Left lung (tissue), 10 donors: ENCODE data around the gene ROPN1L. TPM values are rescaled to one million over a fixed set of nuclear protein-coding genes. Genes with fewer than 3 reads are reported as not detected.

Experiments used
- ATAC-seq: fragments of 200-7000 bp; cut with Tn5 transposase; one replicate; pipeline ENCODE4 v1.9.1; 2020; ENCODE audit warnings: moderate library complexity
- DNase-seq, 4 donors: peaks; one replicate each; pipeline ENCODE4 v3.0.0-alpha.2; 2013 to 2020
- H3K27ac ChIP-seq, 2 donors: fragments of 200-600 bp; sonication (generic) in 1 of 2; one replicate each; pipeline versions ENCODE4 v1.5.0 to v1.8.0; 2020 to 2021
- H3K27me3 ChIP-seq, 2 donors: fragments of 200-600 bp; sonication (generic) in 1 of 2; one replicate each; pipeline versions ENCODE4 v1.5.0 to v1.8.0; 2020 to 2021
- H3K36me3 ChIP-seq, 2 donors: fragments of 200-600 bp; sonication (generic) in 1 of 2; one replicate each; pipeline versions ENCODE4 v1.5.0 to v1.8.0; 2020 to 2021
- H3K4me1 ChIP-seq, 2 donors: fragments of 200-600 bp; one replicate each; pipeline ENCODE4 v1.8.0; 2021
- H3K4me3 ChIP-seq, 2 donors: fragments of 200-600 bp; sonication (generic) in 1 of 2; one replicate each; pipeline versions ENCODE4 v1.5.0 to v1.8.0; 2020 to 2021; ENCODE audit warnings: mild to moderate bottlenecking in 1 of 2
- H3K9me3 ChIP-seq, 2 donors: fragments of 200-600 bp; sonication (generic) in 1 of 2; one replicate each; pipeline versions ENCODE4 v1.5.0 to v1.8.0; 2020 to 2021
- intact Hi-C, 2 donors: fragments of 100-400 bp; cut with DNase I; formaldehyde crosslinking; loops; one replicate each; pipeline versions ENCODE4 v1.11.2 to v1.14.2; 2022
- polyA plus RNA-seq, 6 donors: library from polyadenylated mRNA; unstranded; fragments of 120-200 nt; gene quantifications; one replicate each; pipeline ENCODE4 v1.2.1, GENCODE V29; 2013; ENCODE audit not compliant: insufficient read length in 6 of 6
- total RNA-seq, 2 donors: library from RNA; stranded (reverse); fragmentation: NEBNext Ultra II Directional; extraction: Animal tissue kit (Norgen Biotek cat#: 25700); gene quantifications; one replicate each; pipeline ENCODE4 v1.2.1, GENCODE V29; 2021
- TF ChIP-seq, protein P1 (sequence below), 2 donors: fragments of 200-600 bp; sonication (generic) in 1 of 2; IDR thresholded peaks; one replicate each; pipeline versions ENCODE4 v1.5.0 to v1.8.0; 2021; ENCODE audit warnings: antibody characterized with exemption in 2 of 2
- donor health status: DM: no; HTN: yes; CAD: no.
- donor health status: DM: no; HTN: no; CAD: no.

The ROPN1L gene
- total and polyA plus RNA-seq, 8 donors: 0.50 to 9.5 (median 5.1) TPM

DNA sequence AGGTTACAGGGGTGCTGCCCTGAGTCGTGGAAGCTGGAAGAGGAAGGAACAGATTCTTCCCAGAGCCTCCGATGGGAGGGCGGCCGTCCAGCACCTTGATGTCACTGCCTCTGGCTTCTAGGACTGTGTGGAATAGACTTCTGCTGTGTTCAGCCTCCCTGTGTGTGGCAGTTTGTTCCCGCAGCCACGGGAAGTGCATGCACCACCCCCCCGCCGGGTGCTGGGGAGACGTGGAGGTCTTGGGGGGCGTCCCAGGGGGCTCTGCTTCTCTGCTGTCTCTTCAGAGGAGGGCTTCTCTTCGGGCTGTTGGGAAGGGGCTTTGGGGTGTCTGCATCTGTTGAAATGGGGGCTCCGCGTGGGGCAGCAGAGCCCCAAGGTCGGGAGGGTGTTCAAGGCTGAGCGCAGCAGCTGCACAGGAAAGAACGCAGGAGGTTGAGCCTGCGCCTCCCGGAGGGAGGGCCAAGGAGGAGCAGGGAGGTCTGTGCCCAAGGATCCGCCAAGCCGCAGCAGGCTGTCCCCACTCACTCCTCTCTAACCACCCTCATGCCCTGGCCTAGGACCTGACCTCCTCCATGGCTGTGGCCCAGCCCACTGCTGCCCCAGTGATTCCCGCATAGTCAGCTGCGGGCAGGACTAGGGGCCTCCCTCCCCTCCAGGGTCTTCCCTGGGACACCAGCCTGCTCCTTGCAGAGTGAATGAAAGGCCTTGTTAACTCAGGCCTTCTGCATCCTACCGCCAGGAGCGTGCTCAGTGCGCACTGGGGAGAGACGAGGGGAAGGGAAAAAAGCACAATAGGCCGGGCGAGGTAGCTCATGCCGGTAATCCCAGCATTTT, 45.0 kb downstream of the ROPN1L start:
- Histone ChIP-seq H3K4me3 (no peak overlapping the region), H3K9me3 (no peaks in the 10 kb centered on the region), H3K27me3 (no peaks in the 10 kb centered on the region), H3K36me3 (no peaks in the 10 kb centered on the region), H3K27ac (no peak overlapping the region), H3K4me1 (peaks cover 0 to 23% of the 10 kb centered on the region in 2 donors)
- ATAC-seq (no peak), DNase-seq (no peak)
- TF ChIP-seq, protein P1, sequence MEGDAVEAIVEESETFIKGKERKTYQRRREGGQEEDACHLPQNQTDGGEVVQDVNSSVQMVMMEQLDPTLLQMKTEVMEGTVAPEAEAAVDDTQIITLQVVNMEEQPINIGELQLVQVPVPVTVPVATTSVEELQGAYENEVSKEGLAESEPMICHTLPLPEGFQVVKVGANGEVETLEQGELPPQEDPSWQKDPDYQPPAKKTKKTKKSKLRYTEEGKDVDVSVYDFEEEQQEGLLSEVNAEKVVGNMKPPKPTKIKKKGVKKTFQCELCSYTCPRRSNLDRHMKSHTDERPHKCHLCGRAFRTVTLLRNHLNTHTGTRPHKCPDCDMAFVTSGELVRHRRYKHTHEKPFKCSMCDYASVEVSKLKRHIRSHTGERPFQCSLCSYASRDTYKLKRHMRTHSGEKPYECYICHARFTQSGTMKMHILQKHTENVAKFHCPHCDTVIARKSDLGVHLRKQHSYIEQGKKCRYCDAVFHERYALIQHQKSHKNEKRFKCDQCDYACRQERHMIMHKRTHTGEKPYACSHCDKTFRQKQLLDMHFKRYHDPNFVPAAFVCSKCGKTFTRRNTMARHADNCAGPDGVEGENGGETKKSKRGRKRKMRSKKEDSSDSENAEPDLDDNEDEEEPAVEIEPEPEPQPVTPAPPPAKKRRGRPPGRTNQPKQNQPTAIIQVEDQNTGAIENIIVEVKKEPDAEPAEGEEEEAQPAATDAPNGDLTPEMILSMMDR (IDR thresholded peaks at IDR 0.05): no peak
- intact Hi-C loops: no loop called here

DNA sequence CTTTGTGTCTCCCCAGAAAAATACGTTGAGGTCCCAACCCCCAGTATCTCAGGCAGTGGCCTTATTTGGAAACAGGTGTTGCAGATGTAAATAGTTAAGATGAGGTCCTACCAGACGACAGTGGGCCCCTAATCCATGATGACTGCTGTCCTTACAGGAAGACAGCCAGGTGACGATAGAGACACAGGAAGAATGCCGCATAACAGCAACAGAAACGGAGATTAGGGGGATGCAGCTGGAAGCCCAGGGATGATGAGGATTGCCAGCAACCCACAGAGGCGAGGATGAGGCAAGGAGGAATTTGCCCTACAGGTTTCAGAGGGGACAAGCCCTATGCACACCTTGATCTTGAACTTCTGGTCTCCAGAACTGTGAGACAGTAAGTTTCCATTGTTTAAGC, 46.5 kb downstream of the ROPN1L start:
- no peak for ATAC-seq
- TF ChIP-seq, protein P1 (IDR thresholded peaks at IDR 0.05): no peak
- Histone ChIP-seq H3K36me3 (no peaks in the 10 kb centered on the region), H3K4me3 (no peak overlapping the region), H3K27ac (no peak overlapping the region), H3K9me3 (no peaks in the 10 kb centered on the region), H3K27me3 (no peaks in the 10 kb centered on the region), H3K4me1 (peaks cover 0 to 23% of the 10 kb centered on the region in 2 donors)
- intact Hi-C loops: no loop called here
- no peak for DNase-seq

DNA sequence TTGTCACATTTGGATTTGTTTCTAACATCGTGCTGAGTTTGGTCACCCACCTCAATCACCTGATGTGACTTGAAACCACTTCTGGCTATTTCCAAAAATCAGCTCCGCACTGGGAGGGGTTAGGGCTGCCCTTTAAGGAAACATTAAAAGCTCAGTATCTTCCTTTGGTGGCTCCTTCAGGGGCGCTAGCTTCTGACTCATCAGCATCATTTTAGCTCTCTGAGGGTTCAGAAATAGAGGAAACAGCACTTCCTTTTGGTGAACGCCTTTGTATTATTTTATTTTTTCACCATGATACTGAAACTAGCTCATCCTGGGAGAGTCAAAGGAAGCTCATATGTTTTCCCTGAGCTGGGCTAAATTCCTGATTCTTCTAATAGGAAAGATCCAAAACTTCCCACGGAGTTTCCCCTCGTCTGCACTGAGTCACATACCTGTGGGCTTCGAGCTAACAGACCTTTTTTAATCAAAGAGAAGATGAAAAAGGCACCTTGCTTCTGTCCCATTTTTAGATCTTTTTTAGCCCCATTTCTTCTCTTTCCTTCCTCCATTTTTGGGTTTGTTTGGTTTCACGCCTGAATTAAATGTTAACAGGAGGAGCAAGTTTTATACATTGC, 48.2 kb downstream of the ROPN1L start:
- Histone ChIP-seq H3K4me3 (no peak overlapping the region), H3K9me3 (peaks cover 0 to 12% of the 10 kb centered on the region in 2 donors), H3K36me3 (no peaks in the 10 kb centered on the region), H3K27me3 (no peaks in the 10 kb centered on the region), H3K27ac (no peak overlapping the region), H3K4me1 (peaks cover 0 to 23% of the 10 kb centered on the region in 2 donors)
- intact Hi-C loops: no loop called here
- TF ChIP-seq, protein P1 (IDR thresholded peaks at IDR 0.05): no peak
- DNase-seq (no peak), ATAC-seq (peak; percentile 37)

DNA sequence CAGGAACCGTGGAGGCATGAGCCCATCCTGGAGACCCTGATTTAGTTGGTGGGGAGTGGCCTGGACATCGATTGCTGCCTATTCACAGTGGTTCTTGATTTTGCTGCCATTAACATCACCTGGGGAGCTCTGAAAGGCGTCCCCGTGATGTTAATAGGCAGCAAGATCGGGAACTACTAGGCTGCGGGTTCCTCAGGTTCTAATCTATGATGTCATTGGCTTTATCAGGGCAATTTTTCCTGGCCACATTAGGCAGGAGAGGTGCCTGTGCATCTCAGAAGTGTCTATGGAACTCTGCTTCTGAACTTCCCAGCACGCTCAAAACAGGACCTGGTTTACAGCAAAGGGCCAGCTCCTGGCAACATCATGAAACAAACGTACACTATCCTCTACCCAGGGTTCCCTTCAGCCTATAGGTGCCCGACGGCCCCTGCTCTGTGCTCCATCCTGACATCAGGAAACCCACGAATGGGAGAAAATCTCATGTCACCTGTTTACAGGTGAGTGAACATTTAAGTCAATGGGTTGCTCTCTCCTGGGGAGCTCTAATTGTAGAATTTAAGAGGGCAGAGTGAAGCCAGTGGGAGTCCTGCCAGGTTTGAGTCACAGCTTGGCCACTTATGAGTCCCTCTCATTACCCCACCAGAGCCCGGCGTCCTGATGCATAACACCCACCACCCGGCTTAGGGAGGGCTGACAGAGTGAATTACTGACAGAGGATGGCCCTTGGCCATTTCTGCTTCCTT, 49.4 kb downstream of the ROPN1L start:
- H3K4me1 ChIP-seq: peaks cover 0 to 17% of the 10 kb centered on the region in 2 donors
- no peaks in the 10 kb centered on the region for H3K36me3 ChIP-seq
- ATAC-seq (no peak), DNase-seq (no peak)
- H3K4me3 ChIP-seq: no peak overlapping the region
- H3K9me3 ChIP-seq: peaks cover 0 to 17% of the 10 kb centered on the region in 2 donors
- TF ChIP-seq, protein P1 (IDR thresholded peaks at IDR 0.05): no peak
- intact Hi-C loops: no loop called here
- H3K27me3 ChIP-seq: no peaks in the 10 kb centered on the region
- H3K27ac ChIP-seq: no peak overlapping the region

DNA sequence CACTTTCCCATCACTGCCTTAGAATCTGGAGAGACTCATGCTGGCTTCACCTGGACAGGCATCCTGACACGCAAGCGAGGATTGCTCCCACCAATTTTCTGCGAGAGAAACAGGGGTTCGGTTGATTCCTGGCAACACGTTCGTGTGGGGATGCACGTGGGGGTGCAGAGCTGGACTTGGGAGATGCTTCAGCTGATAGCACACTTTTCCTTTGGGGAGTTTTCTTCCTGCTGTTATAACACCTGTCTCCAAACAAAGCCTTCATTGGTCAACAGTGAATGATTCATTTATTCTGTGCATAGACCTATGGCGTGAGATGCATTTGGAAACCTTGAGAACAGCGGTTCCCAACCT, 50.0 kb downstream of the ROPN1L start:
- Histone ChIP-seq H3K4me3 (no peak overlapping the region), H3K36me3 (no peaks in the 10 kb centered on the region), H3K4me1 (peaks cover 0 to 15% of the 10 kb centered on the region in 2 donors), H3K27me3 (no peaks in the 10 kb centered on the region), H3K27ac (no peak overlapping the region), H3K9me3 (peaks cover 0 to 17% of the 10 kb centered on the region in 2 donors)
- intact Hi-C loops: no loop called here
- DNase-seq (no peak), ATAC-seq (no peak)
- TF ChIP-seq, protein P1 (IDR thresholded peaks at IDR 0.05): no peak
